A673 (cell line): ENCODE measurements around the gene TCL1B. TPM values are rescaled to one million over a fixed set of nuclear protein-coding genes. Genes with fewer than 3 reads are reported as not detected.

Experiments
- BruUV-seq: library from RNA; stranded (reverse); fragments of 400-500 nt; replicated peaks from 2 replicates; lab custom pipeline; 2021; lab: Mats Ljungman, UMichigan
- CTCF ChIA-PET: fragments of 300-600 bp; sonication (Branson Sonifier 250); formaldehyde crosslinking; loops from one replicate; lab custom pipeline; 2022; ENCODE audit warnings: antibody characterized with exemption; lab: Charles Lee
- POLR2A ChIA-PET: fragments of 300-600 bp; sonication (Branson Sonifier 250); formaldehyde crosslinking; loops from one replicate; lab custom pipeline; 2022; ENCODE audit warnings: antibody characterized with exemption; ENCODE audit not compliant: low non-redundant PET; lab: Charles Lee
- DNase-seq: peaks from one replicate; pipeline ENCODE4 v3.0.0-alpha.2; 2015; ENCODE audit warnings: low spot score
- H3K27ac ChIP-seq: fragments of 200-600 bp; sonication (generic); 2 replicates; pipeline ENCODE4 v1.5.1; 2016; ENCODE audit warnings: mixed run types, low read depth, mild to moderate bottlenecking, mixed read lengths, antibody characterized with exemption, low read length; ENCODE audit not compliant: poor library complexity, severe bottlenecking
- H3K27me3 ChIP-seq: fragments of 200-600 bp; sonication (generic); replicated peaks from 2 replicates; pipeline ENCODE4 v1.6.1; 2017; ENCODE audit warnings: mixed run types, low read depth, mild to moderate bottlenecking, mixed read lengths, antibody characterized with exemption, low read length; ENCODE audit not compliant: insufficient read depth, poor library complexity
- H3K36me3 ChIP-seq: fragments of 200-600 bp; sonication (generic); 2 replicates; pipeline ENCODE4 v1.6.1; 2016; ENCODE audit warnings: mixed run types, mild to moderate bottlenecking, mixed read lengths, antibody characterized with exemption, low read length; ENCODE audit not compliant: insufficient read depth, poor library complexity, severe bottlenecking
- H3K4me1 ChIP-seq: fragments of 200-600 bp; sonication (generic); 2 replicates; pipeline ENCODE4 v1.6.1; 2017; ENCODE audit warnings: mixed run types, mild to moderate bottlenecking, mixed read lengths, antibody characterized with exemption, low read length; ENCODE audit not compliant: insufficient read depth, poor library complexity, severe bottlenecking
- H3K4me3 ChIP-seq: fragments of 200-600 bp; sonication (generic); 2 replicates; pipeline ENCODE4 v1.5.1; 2016; ENCODE audit warnings: low read depth, mixed run types, mild to moderate bottlenecking, mixed read lengths, low read length; ENCODE audit not compliant: poor library complexity, severe bottlenecking
- H3K9me3 ChIP-seq: fragments of 200-600 bp; sonication (generic); 2 replicates; pipeline ENCODE4 v1.6.1; 2016; ENCODE audit warnings: mixed run types, low read depth, mild to moderate bottlenecking, mixed read lengths, antibody characterized with exemption, low read length; ENCODE audit not compliant: poor library complexity, severe bottlenecking
- EZH2 ChIP-seq: fragments of 200-600 bp; sonication (generic); IDR thresholded peaks from 2 replicates; pipeline ENCODE4 v1.6.1; 2017; ENCODE audit warnings: borderline replicate concordance, low read depth, mild to moderate bottlenecking, mixed read lengths, antibody characterized with exemption, low read length; ENCODE audit not compliant: poor library complexity, severe bottlenecking
- intact Hi-C: fragments of 100-400 bp; cut with micrococcal nuclease; formaldehyde crosslinking; loops from one replicate; pipeline ENCODE4 v1.10.0; 2022; ENCODE audit not compliant: unreplicated experiment
- total RNA-seq: library from RNA; stranded (reverse); gene quantifications from 2 replicates; pipeline ENCODE4 v1.2.3, GENCODE V29; 2021
- TF ChIP-seq, protein P1 (sequence below): fragments of 300-800, 200-600 bp; sonication (generic); conservative IDR thresholded peaks from 2 replicates; pipeline ENCODE4 v1.5.1; 2017; ENCODE audit warnings: low read depth, mild to moderate bottlenecking, antibody characterized with exemption, low read length, moderate library complexity, mixed read lengths

The TCL1B gene
- total RNA-seq, 1 experiment from 2014 or later: 1.1 TPM

DNA sequence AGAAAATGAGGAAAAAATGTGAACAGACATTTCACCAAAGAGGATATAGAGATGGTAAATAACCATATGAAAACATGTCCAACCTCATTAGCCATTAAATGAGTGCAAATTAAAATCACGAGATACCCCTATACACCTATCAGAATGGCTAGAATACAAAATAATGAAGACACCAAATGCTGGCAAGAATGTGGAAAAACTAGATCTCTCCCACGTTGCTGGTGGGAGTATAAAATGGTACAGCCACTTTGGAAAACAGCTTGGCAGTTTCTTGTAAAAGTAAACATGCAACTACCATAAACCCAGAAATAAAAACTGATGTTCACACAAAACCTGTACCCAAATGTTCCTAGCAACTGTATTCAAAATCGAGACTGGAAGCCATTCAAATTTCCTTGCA, 38.3 kb upstream of the TCL1B start:
- H3K36me3 ChIP-seq: no peaks in the 10 kb centered on the region
- ChIA-PET POLR2A (no interaction called here), CTCF (no interaction called here)
- BruUV-seq: no TSS peak
- no peak overlapping the region for H3K4me3 ChIP-seq
- TF ChIP-seq, protein P1, sequence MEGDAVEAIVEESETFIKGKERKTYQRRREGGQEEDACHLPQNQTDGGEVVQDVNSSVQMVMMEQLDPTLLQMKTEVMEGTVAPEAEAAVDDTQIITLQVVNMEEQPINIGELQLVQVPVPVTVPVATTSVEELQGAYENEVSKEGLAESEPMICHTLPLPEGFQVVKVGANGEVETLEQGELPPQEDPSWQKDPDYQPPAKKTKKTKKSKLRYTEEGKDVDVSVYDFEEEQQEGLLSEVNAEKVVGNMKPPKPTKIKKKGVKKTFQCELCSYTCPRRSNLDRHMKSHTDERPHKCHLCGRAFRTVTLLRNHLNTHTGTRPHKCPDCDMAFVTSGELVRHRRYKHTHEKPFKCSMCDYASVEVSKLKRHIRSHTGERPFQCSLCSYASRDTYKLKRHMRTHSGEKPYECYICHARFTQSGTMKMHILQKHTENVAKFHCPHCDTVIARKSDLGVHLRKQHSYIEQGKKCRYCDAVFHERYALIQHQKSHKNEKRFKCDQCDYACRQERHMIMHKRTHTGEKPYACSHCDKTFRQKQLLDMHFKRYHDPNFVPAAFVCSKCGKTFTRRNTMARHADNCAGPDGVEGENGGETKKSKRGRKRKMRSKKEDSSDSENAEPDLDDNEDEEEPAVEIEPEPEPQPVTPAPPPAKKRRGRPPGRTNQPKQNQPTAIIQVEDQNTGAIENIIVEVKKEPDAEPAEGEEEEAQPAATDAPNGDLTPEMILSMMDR: no peak
- no peak for TF ChIP-seq EZH2
- H3K27ac ChIP-seq: no peak overlapping the region
- H3K4me1 ChIP-seq: no peaks in the 10 kb centered on the region
- no peaks in the 10 kb centered on the region for H3K27me3 ChIP-seq
- intact Hi-C loops: no loop called here
- DNase-seq: no peak
- H3K9me3 ChIP-seq: no peaks in the 10 kb centered on the region

DNA sequence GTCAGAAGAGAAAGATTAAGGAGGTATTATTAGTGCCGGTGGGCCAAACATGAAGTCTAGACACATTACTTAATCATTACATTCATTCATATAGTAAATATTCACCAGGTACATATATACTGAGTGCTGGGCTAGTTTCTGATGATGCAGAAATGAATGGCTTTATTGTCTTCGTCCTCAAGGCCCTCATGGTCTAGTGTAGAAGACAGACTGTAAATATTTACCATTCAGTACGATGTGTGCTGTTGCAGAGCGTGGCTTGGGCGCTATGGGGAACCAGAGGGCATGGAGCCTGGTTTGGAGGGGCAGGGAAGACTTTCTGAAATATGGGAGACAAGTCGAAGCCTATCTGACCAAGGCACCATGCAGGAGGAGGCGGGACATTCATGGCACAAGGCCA, 37.0 kb upstream of the TCL1B start:
- ChIA-PET CTCF (no interaction called here), POLR2A (no interaction called here)
- BruUV-seq: no TSS peak
- Histone ChIP-seq H3K4me1 (no peaks in the 10 kb centered on the region), H3K4me3 (no peak overlapping the region), H3K9me3 (no peaks in the 10 kb centered on the region), H3K27me3 (no peaks in the 10 kb centered on the region), H3K27ac (no peak overlapping the region), H3K36me3 (no peaks in the 10 kb centered on the region)
- TF ChIP-seq, protein P1: no peak
- no peak for TF ChIP-seq EZH2
- intact Hi-C loops: no loop called here
- no peak for DNase-seq

DNA sequence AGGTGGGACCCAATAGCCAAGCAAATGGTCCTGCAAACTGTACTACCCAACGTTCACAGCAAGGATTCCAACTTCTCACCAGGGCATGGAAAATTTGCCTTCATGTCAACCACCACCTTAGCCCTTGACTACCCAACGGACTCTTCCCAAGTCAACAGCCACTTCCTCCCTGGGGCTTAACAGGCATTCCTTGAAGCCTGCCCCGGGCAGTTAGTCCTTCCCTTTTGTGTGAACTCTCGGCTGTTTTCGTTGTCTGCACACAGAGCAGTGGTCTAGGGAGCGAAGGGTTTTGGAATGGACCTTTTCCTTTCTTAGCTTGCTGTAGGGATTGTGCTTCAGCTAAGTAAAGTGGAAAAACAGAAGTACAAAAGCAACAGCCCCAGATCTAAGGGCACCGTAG, 35.2 kb upstream of the TCL1B start:
- Histone ChIP-seq H3K36me3 (no peaks in the 10 kb centered on the region), H3K27ac (no peak overlapping the region), H3K4me1 (no peaks in the 10 kb centered on the region), H3K27me3 (no peaks in the 10 kb centered on the region), H3K4me3 (no peak overlapping the region), H3K9me3 (no peaks in the 10 kb centered on the region)
- intact Hi-C loops: no loop called here
- no TSS peak for BruUV-seq
- CTCF ChIA-PET: no interaction called here
- POLR2A ChIA-PET: no interaction called here
- DNase-seq: no peak
- TF ChIP-seq, protein P1: no peak
- TF ChIP-seq EZH2: no peak
